Left cardiac atrium (tissue), 4 donors: ENCODE results near the gene NEB. TPM values are rescaled to one million over a fixed set of nuclear protein-coding genes. Genes with fewer than 3 reads are reported as not detected.
"Not testable (repeated sequence)": the region's sequence is repeated elsewhere in the genome, so short reads cannot be mapped to it uniquely, and the experiment has no call there.

Source experiments
- ATAC-seq, 2 donors: fragments of 200-7000 bp; cut with Tn5 transposase; one replicate each; pipeline ENCODE4 v1.9.1; 2020; ENCODE audit warnings: mild to moderate bottlenecking in 2 of 2, moderate library complexity in 2 of 2
- DNase-seq: peaks from one replicate; pipeline ENCODE4 v3.0.0-alpha.2; 2020
- intact Hi-C, 2 donors: fragments of 100-400 bp; cut with DNase I; formaldehyde crosslinking; loops; one replicate each; pipeline versions ENCODE4 v1.14.1 to v1.15.1; 2022 to 2023
- total RNA-seq, 2 donors: library from RNA; stranded (reverse); fragmentation: NEBNext Ultra II Directional; extraction: Animal tissue kit (Norgen Biotek cat#: 25700); gene quantifications; one replicate each; pipeline ENCODE4 v1.2.1, GENCODE V29; 2021
- donor health status: DM: no; HTN: yes; CAD: no.
- donor health status: DM: no; HTN: yes; CAD: no; lungs with severe emphysema.
- donor health status: DM: yes; HTN: yes; CAD: no.
- donor health status: Dilated cardiomyopathy.

The NEB gene
- total RNA-seq, 2 donors from 2014 or later: 24.7 to 30.5 TPM

GRCh38 chr2:151627353-151627752 lies 106.9 kb downstream of the NEB start:
- intact Hi-C loops: no loop called here
- ATAC-seq: no peak
- DNase-seq: no peak

- intact Hi-C loops: no loop called here
- ATAC-seq (no peak), DNase-seq (no peak)
Measured at GRCh38 chr2:151624271-151624670, 110.0 kb downstream of the NEB start.

DNA sequence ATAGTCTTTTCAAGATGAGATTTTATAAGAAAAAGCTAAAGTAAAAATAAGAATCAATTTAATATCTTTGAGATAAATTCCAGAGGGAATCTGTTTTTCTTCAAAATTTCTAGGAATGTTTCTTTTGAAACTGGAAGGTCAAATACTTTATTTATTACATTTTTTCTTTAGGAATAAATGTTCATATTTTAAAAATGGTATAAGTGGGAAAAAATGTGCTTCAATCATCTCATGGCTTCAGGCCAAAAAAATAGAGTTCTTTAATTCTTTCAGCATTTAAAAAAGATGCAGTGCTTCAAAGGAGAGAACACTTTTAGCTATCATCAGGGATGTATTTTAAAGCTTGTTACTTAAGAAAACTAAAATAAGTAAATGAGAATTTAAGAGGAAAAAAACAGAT lies 110.6 kb downstream of the NEB start:
- DNase-seq: no peak
- intact Hi-C loops: no loop called here
- no peak for ATAC-seq

GRCh38 chr2:151620761-151621160 lies 113.5 kb downstream of the NEB start:
- ATAC-seq: no peak
- intact Hi-C loops: no loop called here
- DNase-seq: no peak

DNA sequence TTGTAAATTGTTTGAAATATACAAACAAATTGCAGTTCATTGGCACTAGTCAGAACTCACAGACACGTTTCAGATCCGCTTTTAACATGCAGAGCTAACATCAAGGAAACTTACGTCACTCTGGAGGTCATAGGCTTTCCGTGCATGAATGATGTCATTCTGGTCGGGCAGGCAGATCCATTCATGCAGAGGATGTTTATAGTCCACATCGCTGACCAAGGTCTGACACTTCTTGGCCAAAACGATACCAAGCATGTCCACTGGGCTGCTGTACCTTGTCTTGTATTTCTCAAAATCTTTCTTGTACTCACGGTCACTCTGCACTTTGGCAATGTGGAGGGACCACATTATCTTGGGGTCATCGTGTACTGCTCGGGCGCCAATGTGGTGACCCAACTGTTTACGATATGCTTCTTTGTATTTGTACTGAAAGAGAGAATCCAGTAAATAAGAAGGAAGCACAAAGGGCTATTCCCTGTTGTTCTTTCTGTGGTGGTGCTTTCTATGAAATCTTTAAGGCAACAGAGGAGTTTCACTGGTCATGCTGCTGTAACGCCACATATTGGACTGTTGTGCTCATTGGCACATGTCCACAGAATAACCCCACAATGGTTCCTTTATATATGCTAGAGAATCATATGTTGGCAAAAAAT lies 114.8 kb downstream of the NEB start:
- DNase-seq (peak; percentile 24), ATAC-seq (no peak)
- intact Hi-C loops: loop anchor here in 1 of 2 donors (10.0 kb wide), 1 partner anchor 405 kb away; no protein-coding TSS in a partner anchor

GRCh38 chr2:151616760-151617339 lies 117.4 kb downstream of the NEB start:
- DNase-seq (no peak), ATAC-seq (no peak)
- intact Hi-C loops: loop anchor here in 1 of 2 donors (10.0 kb wide), 1 partner anchor 408 kb away; no protein-coding TSS in a partner anchor

DNA sequence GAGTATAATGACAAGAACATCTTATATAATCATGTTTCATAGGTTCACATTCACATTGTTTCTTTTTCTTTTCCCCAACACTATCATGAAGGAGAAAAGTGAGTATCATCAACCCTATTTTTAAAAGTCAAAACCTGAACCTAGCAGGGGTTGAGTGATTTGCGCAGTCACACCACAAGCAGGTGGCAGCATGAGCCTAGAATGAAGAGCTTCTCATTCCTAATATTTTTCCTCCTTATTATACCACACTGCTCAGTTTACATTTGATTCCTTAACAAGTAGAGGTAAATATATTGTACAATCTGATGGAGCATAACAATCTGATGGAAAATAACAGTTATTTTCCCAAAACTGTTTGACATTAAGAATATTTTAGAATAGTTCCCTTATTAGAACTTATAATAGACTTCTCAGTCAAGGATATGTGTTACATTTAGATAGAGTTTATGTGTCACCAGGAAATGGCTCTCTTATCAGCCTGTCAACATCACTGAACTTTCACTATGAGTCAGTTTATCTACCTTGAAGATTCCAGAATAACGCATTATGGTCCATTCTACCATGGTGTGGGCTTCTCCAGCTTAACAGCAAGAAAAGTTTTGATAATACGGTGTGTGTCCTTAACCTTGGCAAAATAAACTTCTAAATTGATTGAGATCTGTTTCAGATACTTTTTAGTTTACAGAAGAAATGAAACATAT lies 119.5 kb downstream of the NEB start:
- intact Hi-C loops: loop anchor here in 1 of 2 donors (10.0 kb wide), 1 partner anchor 410 kb away; no protein-coding TSS in a partner anchor
- no peak for DNase-seq
- no peak for ATAC-seq

- ATAC-seq (no peak), DNase-seq (no peak)
- intact Hi-C loops: loop anchor here in 1 of 2 donors (10.0 kb wide), 1 partner anchor 411 kb away; no protein-coding TSS in a partner anchor
Measured at GRCh38 chr2:151614159-151614558, 120.1 kb downstream of the NEB start.

DNA sequence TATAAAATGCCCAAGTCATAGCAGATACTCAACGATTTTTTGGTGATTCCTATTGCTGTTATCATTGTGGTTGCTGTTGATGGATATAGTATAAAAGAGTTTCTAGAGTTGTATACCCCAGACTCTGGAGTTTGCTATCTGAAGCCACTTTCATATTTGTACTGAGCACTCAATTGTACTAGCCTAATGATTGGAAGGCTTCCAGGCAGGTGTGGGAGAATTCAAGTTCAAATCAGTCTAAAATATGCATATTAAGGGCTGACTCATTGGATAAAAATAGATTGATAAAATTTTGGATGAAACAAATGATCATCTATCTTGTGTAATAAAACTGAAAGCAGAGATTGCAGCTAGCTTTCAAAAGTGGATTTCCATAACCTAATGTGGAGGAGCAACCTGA lies 122.9 kb downstream of the NEB start:
- ATAC-seq (no peak), DNase-seq (no peak)
- intact Hi-C loops: loop anchor here in 1 of 2 donors (10.0 kb wide), 1 partner anchor 413 kb away; no protein-coding TSS in a partner anchor

DNA sequence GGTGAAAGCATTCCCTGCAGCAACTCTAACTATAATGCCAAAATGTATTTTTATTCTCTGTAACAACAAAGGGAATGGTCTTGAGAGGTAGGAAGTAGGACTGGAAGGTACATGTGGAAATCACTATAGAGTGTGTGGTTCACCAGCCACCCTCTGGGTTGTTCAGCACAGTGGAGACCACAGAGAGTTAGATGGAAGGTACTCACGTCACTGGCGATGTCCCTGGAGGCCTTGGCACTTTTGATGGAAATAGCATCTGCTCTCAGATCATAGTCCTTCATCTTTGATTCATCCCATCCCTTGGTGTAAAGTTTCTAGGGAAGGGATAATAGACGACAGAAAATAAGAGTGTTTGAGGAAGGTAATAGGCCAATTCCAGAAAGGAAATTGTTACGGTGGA lies 124.0 kb downstream of the NEB start:
- ATAC-seq: no peak
- DNase-seq: no peak
- intact Hi-C loops: loop anchor here in 1 of 2 donors (10.0 kb wide), 1 partner anchor 414 kb away; no protein-coding TSS in a partner anchor

- ATAC-seq (no peak), DNase-seq (no peak)
- intact Hi-C loops: loop anchor here in 1 of 2 donors (10.0 kb wide), 1 partner anchor 415 kb away; no protein-coding TSS in a partner anchor
Measured at GRCh38 chr2:151609705-151610104, 124.6 kb downstream of the NEB start.

DNA sequence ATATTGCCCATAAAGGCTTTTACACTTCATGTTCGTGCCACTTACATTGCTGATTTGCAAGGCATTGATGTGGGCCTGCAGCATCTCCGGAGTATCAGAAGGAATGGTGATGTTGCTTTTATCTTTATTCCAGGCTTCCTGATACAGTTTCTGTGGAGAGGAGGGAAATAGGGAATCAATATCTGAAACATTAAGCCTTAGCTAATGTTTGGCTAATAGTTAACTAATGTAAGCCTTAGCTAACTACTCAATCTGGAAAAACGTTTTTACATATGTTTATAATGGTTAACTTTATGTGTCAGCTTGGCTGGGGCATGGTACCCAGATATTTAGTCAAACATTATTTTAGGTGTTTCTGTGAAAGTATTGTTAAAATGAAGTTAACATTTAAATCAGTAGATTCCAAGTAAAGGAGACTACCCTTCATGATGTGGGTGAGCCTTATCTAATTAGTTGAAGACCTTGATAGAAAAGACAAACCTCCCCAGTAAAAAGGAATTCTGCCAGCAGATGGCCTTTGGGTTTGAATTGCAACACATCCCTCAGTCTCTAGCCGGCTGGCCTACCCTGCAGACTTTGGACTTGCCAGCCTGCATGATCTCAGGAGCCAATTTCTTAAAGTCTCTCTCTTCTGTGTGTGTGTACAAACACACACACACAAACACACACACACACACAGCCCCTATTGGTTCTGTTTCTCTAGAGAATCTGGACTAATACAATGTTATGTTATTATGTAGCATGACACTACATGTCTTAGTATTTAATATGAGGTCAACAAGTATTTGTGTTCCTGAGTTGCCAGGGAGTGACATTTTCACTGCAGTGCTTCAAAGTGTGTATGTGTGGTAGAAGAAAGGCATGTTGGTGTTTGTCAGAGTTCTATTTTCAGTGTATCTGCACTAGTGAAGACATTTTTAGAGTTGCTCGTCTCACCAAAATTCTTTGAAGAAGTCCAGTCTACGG lies 126.5 kb downstream of the NEB start:
- ATAC-seq, intact Hi-C loops, DNase-seq: not testable (repeated sequence)

GRCh38 chr2:151603530-151603929 lies 130.7 kb downstream of the NEB start:
- ATAC-seq (peak; percentile 32 to 47), DNase-seq (peak; percentile 29)
- intact Hi-C loops: not testable (repeated sequence)

DNA sequence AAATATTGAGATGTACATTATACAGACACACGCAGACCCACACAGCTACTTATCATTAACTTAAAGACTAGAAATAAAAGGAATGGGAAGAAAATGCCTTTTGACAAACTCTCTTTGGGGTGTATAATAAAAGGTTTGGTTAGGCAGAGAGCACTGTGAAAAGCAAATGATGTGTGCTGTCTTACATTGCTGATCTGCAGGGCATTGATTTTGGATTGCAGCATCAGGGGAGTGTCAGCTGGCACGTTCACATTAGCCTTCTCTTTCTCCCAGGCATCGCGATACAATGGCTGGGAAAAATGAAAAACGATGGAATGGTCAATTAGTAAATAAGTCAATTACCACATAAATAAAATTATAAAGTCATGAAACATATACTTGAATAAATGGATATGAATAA lies 131.9 kb downstream of the NEB start:
- intact Hi-C loops, DNase-seq, ATAC-seq: not testable (repeated sequence)

DNA sequence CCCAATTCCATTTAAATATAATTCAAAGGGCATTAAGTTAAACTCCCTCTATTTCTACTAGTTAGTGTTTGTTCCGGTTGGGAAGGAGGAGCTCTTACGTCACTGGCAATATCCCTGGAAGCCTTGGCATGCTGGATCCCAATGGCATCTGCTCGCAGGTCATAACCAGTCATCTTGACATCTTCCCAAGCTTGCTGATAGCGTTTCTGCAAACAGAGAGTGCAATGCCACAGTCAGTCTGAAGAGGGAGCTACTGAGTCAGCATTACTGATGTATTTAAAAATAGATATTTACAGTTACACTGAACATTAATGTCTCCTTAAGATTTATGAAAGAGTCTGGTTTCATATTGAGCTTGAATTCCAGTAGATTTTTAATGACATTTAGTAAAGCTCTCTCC lies 132.5 kb downstream of the NEB start:
- intact Hi-C loops, DNase-seq: not testable (repeated sequence)
- ATAC-seq: peak; percentile 53 to 58

DNA sequence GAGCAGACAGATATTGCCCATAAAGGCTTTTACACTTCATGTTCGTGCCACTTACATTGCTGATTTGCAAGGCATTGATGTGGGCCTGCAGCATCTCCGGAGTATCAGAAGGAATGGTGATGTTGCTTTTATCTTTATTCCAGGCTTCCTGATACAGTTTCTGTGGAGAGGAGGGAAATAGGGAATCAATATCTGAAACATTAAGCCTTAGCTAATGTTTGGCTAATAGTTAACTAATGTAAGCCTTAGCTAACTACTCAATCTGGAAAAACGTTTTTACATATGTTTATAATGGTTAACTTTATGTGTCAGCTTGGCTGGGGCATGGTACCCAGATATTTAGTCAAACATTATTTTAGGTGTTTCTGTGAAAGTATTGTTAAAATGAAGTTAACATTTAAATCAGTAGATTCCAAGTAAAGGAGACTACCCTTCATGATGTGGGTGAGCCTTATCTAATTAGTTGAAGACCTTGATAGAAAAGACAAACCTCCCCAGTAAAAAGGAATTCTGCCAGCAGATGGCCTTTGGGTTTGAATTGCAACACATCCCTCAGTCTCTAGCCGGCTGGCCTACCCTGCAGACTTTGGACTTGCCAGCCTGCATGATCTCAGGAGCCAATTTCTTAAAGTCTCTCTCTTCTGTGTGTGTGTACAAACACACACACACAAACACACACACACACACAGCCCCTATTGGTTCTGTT lies 137.2 kb downstream of the NEB start:
- not testable (repeated sequence) for ATAC-seq

DNA sequence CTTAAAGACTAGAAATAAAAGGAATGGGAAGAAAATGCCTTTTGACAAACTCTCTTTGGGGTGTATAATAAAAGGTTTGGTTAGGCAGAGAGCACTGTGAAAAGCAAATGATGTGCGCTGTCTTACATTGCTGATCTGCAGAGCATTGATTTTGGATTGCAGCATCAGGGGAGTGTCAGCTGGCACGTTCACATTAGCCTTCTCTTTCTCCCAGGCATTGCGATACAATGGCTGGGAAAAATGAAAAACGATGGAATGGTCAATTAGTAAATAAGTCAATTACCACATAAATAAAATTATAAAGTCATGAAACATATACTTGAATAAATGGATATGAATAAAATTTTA lies 142.4 kb downstream of the NEB start:
- DNase-seq, ATAC-seq: not testable (repeated sequence)

More for the DNA sequence above, 137.2 kb downstream of the NEB start:
- DNase-seq, intact Hi-C loops: not testable (repeated sequence)

DNA sequence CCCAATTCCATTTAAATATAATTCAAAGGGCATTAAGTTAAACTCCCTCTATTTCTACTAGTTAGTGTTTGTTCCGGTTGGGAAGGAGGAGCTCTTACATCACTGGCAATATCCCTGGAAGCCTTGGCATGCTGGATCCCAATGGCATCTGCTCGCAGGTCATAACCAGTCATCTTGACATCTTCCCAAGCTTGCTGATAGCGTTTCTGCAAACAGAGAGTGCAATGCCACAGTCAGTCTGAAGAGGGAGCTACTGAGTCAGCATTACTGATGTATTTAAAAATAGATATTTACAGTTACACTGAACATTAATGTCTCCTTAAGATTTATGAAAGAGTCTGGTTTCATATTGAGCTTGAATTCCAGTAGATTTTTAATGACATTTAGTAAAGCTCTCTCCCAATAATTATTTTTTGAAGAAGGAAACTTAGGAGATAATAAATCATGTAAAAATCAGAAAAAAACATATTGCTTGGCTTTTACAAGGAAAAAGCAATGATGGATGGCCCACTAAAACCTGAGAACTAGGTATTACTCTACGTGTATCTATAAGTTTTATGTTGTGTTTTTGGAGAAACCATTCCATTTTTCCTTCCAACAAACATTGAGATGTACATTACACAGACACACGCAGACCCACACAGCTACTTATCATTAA lies 142.9 kb downstream of the NEB start:
- intact Hi-C loops, DNase-seq: not testable (repeated sequence)
- ATAC-seq: peak in 1 of 2 donors; percentile 74

More for the DNA sequence above, 142.4 kb downstream of the NEB start:
- intact Hi-C loops: not testable (repeated sequence)
